ENCODE data around the gene UGT1A1.

Gene UGT1A1

GRCh38 chr2:233756429-233757081, 3.5 kb upstream of the UGT1A1 start:
- no peak overlapping the region for H3K4me3 ChIP-seq (ENCODE audit: low read depth, low read length)

GRCh38 chr2:233758141-233758540, 1.9 kb upstream of the UGT1A1 start:
- no peak overlapping the region for H3K4me3 ChIP-seq (ENCODE audit: low read depth, low read length)

- no peak overlapping the region for H3K4me3 ChIP-seq (ENCODE audit: low read depth, low read length)
These were observed 1.2 kb upstream of the UGT1A1 start for GRCh38 chr2:233758849-233759248.

- no peak overlapping the region for H3K4me3 ChIP-seq (ENCODE audit: low read depth, low read length)
These were observed 1.1 kb downstream of the UGT1A1 start for GRCh38 chr2:233761040-233761769.

GRCh38 chr2:233764264-233764663, 4.2 kb downstream of the UGT1A1 start:
- H3K4me3 ChIP-seq (ENCODE audit: low read depth, low read length) = no peak overlapping the region

GRCh38 chr2:233764761-233765160, 4.7 kb downstream of the UGT1A1 start:
- H3K4me3 ChIP-seq (ENCODE audit: low read depth, low read length) = no peak overlapping the region

GRCh38 chr2:233766416-233766815, 6.3 kb downstream of the UGT1A1 start:
- H3K4me3 ChIP-seq (ENCODE audit: low read depth, low read length) = no peak overlapping the region

GRCh38 chr2:233768076-233768475, 8.0 kb downstream of the UGT1A1 start:
- H3K4me3 ChIP-seq (ENCODE audit: low read depth, low read length) = no peak overlapping the region

GRCh38 chr2:233769260-233769659, 9.2 kb downstream of the UGT1A1 start:
- no peak overlapping the region for H3K4me3 ChIP-seq (ENCODE audit: low read depth, low read length)

- no peak overlapping the region for H3K4me3 ChIP-seq (ENCODE audit: low read depth, low read length)
These were observed 12.1 kb downstream of the UGT1A1 start for GRCh38 chr2:233772153-233772552.

- no peak overlapping the region for H3K4me3 ChIP-seq (ENCODE audit: low read depth, low read length)
These were observed 12.5 kb downstream of the UGT1A1 start for GRCh38 chr2:233772583-233772982.

GRCh38 chr2:233773854-233774253, 13.8 kb downstream of the UGT1A1 start:
- no peak overlapping the region for H3K4me3 ChIP-seq (ENCODE audit: low read depth, low read length)

GRCh38 chr2:233775414-233775813, 15.3 kb downstream of the UGT1A1 start:
- no peak overlapping the region for H3K4me3 ChIP-seq (ENCODE audit: low read depth, low read length)

- H3K4me3 ChIP-seq (ENCODE audit: low read depth, low read length) = no peak within 1 kb of the TSS
These were observed 18.0 kb downstream of the UGT1A1 start, which contains the start of gene MROH2A for GRCh38 chr2:233778030-233778429. Gene MROH2A (plus strand): TSS chr2:233778330. CDS start chr2:233779359, 1,029 bp downstream.

- no peak overlapping the region for H3K4me3 ChIP-seq (ENCODE audit: low read depth, low read length)
These were observed 19.7 kb downstream of the UGT1A1 start for GRCh38 chr2:233779722-233780121.

- no peak overlapping the region for H3K4me3 ChIP-seq (ENCODE audit: low read depth, low read length)
These were observed 20.7 kb downstream of the UGT1A1 start for GRCh38 chr2:233780771-233781170.

GRCh38 chr2:233789554-233789953, 29.5 kb downstream of the UGT1A1 start:
- no peak overlapping the region for H3K4me3 ChIP-seq (ENCODE audit: low read depth, low read length)

- no peak overlapping the region for H3K4me3 ChIP-seq (ENCODE audit: low read depth, low read length)
These were observed 31.2 kb downstream of the UGT1A1 start for GRCh38 chr2:233791151-233791882.

- H3K4me3 ChIP-seq (ENCODE audit: low read depth, low read length) = no peak overlapping the region
These were observed 31.8 kb downstream of the UGT1A1 start for GRCh38 chr2:233791883-233792329.

- no peak overlapping the region for H3K4me3 ChIP-seq (ENCODE audit: low read depth, low read length)
These were observed 32.6 kb downstream of the UGT1A1 start for GRCh38 chr2:233792720-233793119.

GRCh38 chr2:233793465-233794127, 33.5 kb downstream of the UGT1A1 start:
- H3K4me3 ChIP-seq (ENCODE audit: low read depth, low read length) = no peak overlapping the region
